GM12878 (cell line): ENCODE results near the gene FARS2. TPM values are rescaled to one million over a fixed set of nuclear protein-coding genes. Genes with fewer than 3 reads are reported as not detected.

Source experiments
- ATAC-seq: fragments of 200-7000 bp; cut with Tn5 transposase; 3 replicates; pipeline ENCODE4 v1.9.1; 2020; ENCODE audit warnings: mild to moderate bottlenecking, moderate library complexity
- BruUV-seq: library from RNA; stranded (reverse); fragments of 400-500 nt; replicated peaks from 2 replicates; lab custom pipeline; 2021; lab: Mats Ljungman, UMichigan
- CTCF ChIA-PET: fragments of 300-600 bp; sonication (Branson Sonifier 250); formaldehyde crosslinking; extraction: SDS; loops from one replicate; lab custom pipeline; 2021; ENCODE audit warnings: inconsistent platforms; lab: Yijun Ruan, JAX
- POLR2A ChIA-PET: fragments of 350-600 bp; formaldehyde crosslinking; extraction: SDS; loops from one replicate; lab custom pipeline; 2021; ENCODE audit warnings: inconsistent platforms; lab: Charles Lee
- RAD21 ChIA-PET: fragments of 300-600 bp; sonication (Branson Sonifier 250); formaldehyde crosslinking; loops from one replicate; lab custom pipeline; 2023; ENCODE audit warnings: antibody characterized with exemption; ENCODE audit not compliant: unreplicated experiment; lab: Charles Lee
- SMC1A ChIA-PET: fragments of 300-600 bp; sonication (Branson Sonifier 250); formaldehyde crosslinking; loops from one replicate; lab custom pipeline; 2023; ENCODE audit not compliant: unreplicated experiment, uncharacterized antibody; lab: Charles Lee
- DNase-seq: peaks from one replicate; pipeline ENCODE4 v3.0.0-alpha.2; 2011; ENCODE audit warnings: low read depth, low spot score
- FAIRE-seq: peaks from 3 replicates; lab custom pipeline; 2011; peaks lifted over from hg19 to GRCh38; lab: Jason Lieb, UNC
- H2AFZ ChIP-seq: 2 replicates; pipeline ENCODE4 v1.6.0; 2011; ENCODE audit warnings: low read depth, low read length, control low read depth; ENCODE audit not compliant: control insufficient read depth
- H3K27ac ChIP-seq: 2 replicates; pipeline ENCODE4 v1.5.1; 2011; ENCODE audit warnings: control low read depth; ENCODE audit not compliant: control insufficient read depth, insufficient read depth
- H3K27me3 ChIP-seq, 2 experiments: replicated peaks in 1 of 2; 2 replicates each; pipeline versions ENCODE4 v1.6.0 to v1.6.1; 2011; ENCODE audit warnings: low read length in 1 of 2; ENCODE audit not compliant: control insufficient read depth in 2 of 2, insufficient read depth in 2 of 2
- H3K36me3 ChIP-seq, 2 experiments: 2 replicates each; pipeline ENCODE4 v1.5.1; 2011; ENCODE audit warnings: low read length in 1 of 2; ENCODE audit not compliant: control insufficient read depth in 2 of 2, insufficient read depth in 2 of 2
- H3K4me1 ChIP-seq: 2 replicates; pipeline ENCODE4 v1.6.1; 2011; ENCODE audit warnings: mild to moderate bottlenecking, low read length, moderate library complexity, mixed read lengths; ENCODE audit not compliant: control insufficient read depth, insufficient read depth
- H3K4me2 ChIP-seq: 2 replicates; pipeline ENCODE4 v1.6.0; 2011; ENCODE audit warnings: control low read depth; ENCODE audit not compliant: control insufficient read depth, insufficient read depth
- H3K4me3 ChIP-seq: fragments of 200-600 bp; sonication (generic); 2 replicates; pipeline ENCODE4 v1.5.1; 2016
- H3K79me2 ChIP-seq: 2 replicates; pipeline ENCODE4 v1.6.0; 2011; ENCODE audit warnings: low read length; ENCODE audit not compliant: control insufficient read depth, insufficient read depth
- H3K9ac ChIP-seq: 2 replicates; pipeline ENCODE4 v1.8.0; 2011; ENCODE audit warnings: low read length, control low read depth, mixed read lengths; ENCODE audit not compliant: control insufficient read depth, insufficient read depth
- H3K9me3 ChIP-seq: replicated peaks from 3 replicates; pipeline ENCODE4 v1.5.1; 2011; ENCODE audit warnings: mild to moderate bottlenecking, low read length; ENCODE audit not compliant: control insufficient read depth, insufficient read depth
- H4K20me1 ChIP-seq: 2 replicates; pipeline ENCODE4 v1.6.0; 2011; ENCODE audit not compliant: control insufficient read depth, insufficient read depth
- CHD1 ChIP-seq: IDR thresholded peaks from 2 replicates; pipeline ENCODE4 v1.6.1; 2012; ENCODE audit warnings: low read depth, low read length, improper control_type of control experiment
- ETV6 ChIP-seq, 2 experiments: fragments of 450-650 bp in 1 of 2; IDR thresholded peaks in 1 of 2; conservative IDR thresholded peaks in 1 of 2; 2 replicates each; pipeline ENCODE4 v1.6.1; 2014; ENCODE audit warnings: antibody characterized with exemption in 1 of 2, borderline replicate concordance in 1 of 2, low read depth in 1 of 2, mild to moderate bottlenecking in 1 of 2, moderate library complexity in 1 of 2
- EZH2 ChIP-seq: IDR thresholded peaks from 2 replicates; pipeline ENCODE4 v1.6.1; 2012; ENCODE audit warnings: low read depth, mild to moderate bottlenecking, control low read depth, inconsistent platforms, low read length, borderline replicate concordance; ENCODE audit not compliant: control insufficient read depth
- HDAC2 ChIP-seq: fragments of 200-600 bp; sonication (generic); IDR thresholded peaks from 2 replicates; pipeline ENCODE4 v1.6.1; 2017
- JUNB ChIP-seq: IDR thresholded peaks from 2 replicates; pipeline ENCODE4 v1.6.1; 2016; ENCODE audit warnings: antibody characterized with exemption, mild to moderate bottlenecking
- MEF2B ChIP-seq: fragments of 450-650 bp; IDR thresholded peaks from 2 replicates; pipeline ENCODE4 v1.6.1; 2018; ENCODE audit warnings: mild to moderate bottlenecking, moderate library complexity; ENCODE audit not compliant: partially characterized antibody, poor library complexity, severe bottlenecking
- TAF1 ChIP-seq: IDR thresholded peaks from 2 replicates; pipeline ENCODE4 v1.6.1; 2011; ENCODE audit warnings: mild to moderate bottlenecking, low read depth, low read length, borderline replicate concordance
- WGBS: methylation state at CpG from one replicate; pipeline ENCODE4 v1.1.6; 2016; ENCODE audit warnings: low lambda C conversion rate; ENCODE audit not compliant: insufficient replicate concordance, insufficient coverage; ENCODE audit errors: missing lambda C conversion rate; 5-methylcytosine and 5-hydroxymethylcytosine counted together
- in situ Hi-C: fragments of 300-500 bp; cut with MboI; formaldehyde crosslinking; loops from 9 replicates; pipeline ENCODE4 v1.14.3; 2018; ENCODE audit warnings: mixed read lengths
- intact Hi-C: fragments of 100-400 bp; cut with micrococcal nuclease; formaldehyde crosslinking; loops from one replicate; pipeline ENCODE4 v1.14.2; 2022; ENCODE audit not compliant: unreplicated experiment
- polyA plus RNA-seq, 11 experiments: library from polyadenylated mRNA; depleted of rRNA in 4 of 11; unstranded in 6 of 11; stranded (reverse) in 5 of 11; fragments of >200 nt; fragmentation: Nextera tagmentation in 4 of 11; fragmentation: Illumina TruSeq in 1 of 11; extraction: Ambion mirVana in 4 of 11; extraction: Trizol in 1 of 11; gene quantifications; 1 replicate in 1 of 11; 2 replicates in 10 of 11; pipeline versions ENCODE4 v1.2.1 to v1.2.3, GENCODE V29; 2011 to 2016; ENCODE audit warnings: inconsistent platforms in 2 of 11, missing spikeins in 2 of 11, low read depth in 1 of 11
- total RNA-seq, 4 experiments: library from RNA; depleted of rRNA in 3 of 4; stranded (reverse); fragments of >200 nt in 3 of 4; fragmentation: Illumina TruSeq in 1 of 4; extraction: Trizol in 1 of 4; gene quantifications; 2 replicates each; pipeline versions ENCODE4 v1.2.1 to v1.2.3, GENCODE V29; 2013 to 2021
- TF ChIP-seq, protein P1 (sequence below): fragments of 450-650 bp; IDR thresholded peaks from 2 replicates; pipeline ENCODE4 v1.6.1; 2018; ENCODE audit warnings: mild to moderate bottlenecking, low read depth, moderate library complexity; ENCODE audit not compliant: partially characterized antibody
- TF ChIP-seq, protein P2 (sequence below): fragments of 450-650 bp; IDR thresholded peaks from 2 replicates; pipeline ENCODE4 v1.6.1; 2016; ENCODE audit warnings: mild to moderate bottlenecking
- TF ChIP-seq, protein P3 (sequence below): IDR thresholded peaks from 2 replicates; pipeline ENCODE4 v1.6.1; 2012; ENCODE audit warnings: mild to moderate bottlenecking, low read depth, low read length
- TF ChIP-seq, protein P4 (sequence below): fragments of 450-650 bp; IDR thresholded peaks from 2 replicates; pipeline ENCODE4 v1.6.1; 2017; ENCODE audit warnings: mild to moderate bottlenecking

FARS2 gene
- total and polyA plus RNA-seq, 10 of the 15 experiments (the other 5 are each of a cell fraction or from before 2014, with no cell fraction given) = 16.8 to 46.7 (median 25.6) TPM

DNA sequence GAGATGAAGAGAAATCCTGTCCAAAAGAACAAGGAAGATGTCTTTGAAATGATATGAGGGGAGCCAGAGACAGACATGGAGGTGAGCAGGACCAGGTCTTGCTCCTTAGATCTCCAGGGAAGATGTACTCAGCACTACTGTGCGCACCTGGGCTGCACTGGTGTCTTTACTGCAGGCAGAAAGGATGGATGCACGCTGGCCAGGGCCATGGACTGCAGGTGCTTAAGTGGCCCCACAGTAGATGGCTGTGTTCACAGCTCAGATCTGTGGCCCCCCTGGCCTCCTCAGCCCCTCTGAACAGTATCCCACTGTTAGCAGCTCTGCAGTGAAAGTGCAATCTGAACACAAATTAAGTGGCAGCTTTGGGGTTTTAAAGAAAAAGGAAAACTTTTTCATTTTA is 402.4 kb downstream of the FARS2 start:
- POLR2A ChIA-PET = no interaction called here
- CTCF ChIA-PET = no interaction called here
- no peak for DNase-seq
- Histone ChIP-seq H2AFZ (no peak overlapping the region), H3K4me2 (no peak overlapping the region), H3K9ac (no peak overlapping the region), H3K4me3 (no peak overlapping the region)
- 60% methylated on average over 2 of the region's 2 CpGs for WGBS
- no peak for FAIRE-seq
- no peak for TF ChIP-seq MEF2B
- no peak for TF ChIP-seq HDAC2
- TF ChIP-seq ETV6 (conservative IDR thresholded peaks at IDR 0.05 in 1 of 2, IDR thresholded peaks at IDR 0.05 in 1 of 2; ENCODE audit: borderline replicate concordance in 1 of 2, low read depth in 1 of 2) = no peak
- TF ChIP-seq, protein P1, sequence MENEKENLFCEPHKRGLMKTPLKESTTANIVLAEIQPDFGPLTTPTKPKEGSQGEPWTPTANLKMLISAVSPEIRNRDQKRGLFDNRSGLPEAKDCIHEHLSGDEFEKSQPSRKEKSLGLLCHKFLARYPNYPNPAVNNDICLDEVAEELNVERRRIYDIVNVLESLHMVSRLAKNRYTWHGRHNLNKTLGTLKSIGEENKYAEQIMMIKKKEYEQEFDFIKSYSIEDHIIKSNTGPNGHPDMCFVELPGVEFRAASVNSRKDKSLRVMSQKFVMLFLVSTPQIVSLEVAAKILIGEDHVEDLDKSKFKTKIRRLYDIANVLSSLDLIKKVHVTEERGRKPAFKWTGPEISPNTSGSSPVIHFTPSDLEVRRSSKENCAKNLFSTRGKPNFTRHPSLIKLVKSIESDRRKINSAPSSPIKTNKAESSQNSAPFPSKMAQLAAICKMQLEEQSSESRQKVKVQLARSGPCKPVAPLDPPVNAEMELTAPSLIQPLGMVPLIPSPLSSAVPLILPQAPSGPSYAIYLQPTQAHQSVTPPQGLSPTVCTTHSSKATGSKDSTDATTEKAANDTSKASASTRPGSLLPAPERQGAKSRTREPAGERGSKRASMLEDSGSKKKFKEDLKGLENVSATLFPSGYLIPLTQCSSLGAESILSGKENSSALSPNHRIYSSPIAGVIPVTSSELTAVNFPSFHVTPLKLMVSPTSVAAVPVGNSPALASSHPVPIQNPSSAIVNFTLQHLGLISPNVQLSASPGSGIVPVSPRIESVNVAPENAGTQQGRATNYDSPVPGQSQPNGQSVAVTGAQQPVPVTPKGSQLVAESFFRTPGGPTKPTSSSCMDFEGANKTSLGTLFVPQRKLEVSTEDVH = no peak
- TF ChIP-seq CHD1 = no peak
- TF ChIP-seq JUNB = no peak
- TF ChIP-seq, protein P2, sequence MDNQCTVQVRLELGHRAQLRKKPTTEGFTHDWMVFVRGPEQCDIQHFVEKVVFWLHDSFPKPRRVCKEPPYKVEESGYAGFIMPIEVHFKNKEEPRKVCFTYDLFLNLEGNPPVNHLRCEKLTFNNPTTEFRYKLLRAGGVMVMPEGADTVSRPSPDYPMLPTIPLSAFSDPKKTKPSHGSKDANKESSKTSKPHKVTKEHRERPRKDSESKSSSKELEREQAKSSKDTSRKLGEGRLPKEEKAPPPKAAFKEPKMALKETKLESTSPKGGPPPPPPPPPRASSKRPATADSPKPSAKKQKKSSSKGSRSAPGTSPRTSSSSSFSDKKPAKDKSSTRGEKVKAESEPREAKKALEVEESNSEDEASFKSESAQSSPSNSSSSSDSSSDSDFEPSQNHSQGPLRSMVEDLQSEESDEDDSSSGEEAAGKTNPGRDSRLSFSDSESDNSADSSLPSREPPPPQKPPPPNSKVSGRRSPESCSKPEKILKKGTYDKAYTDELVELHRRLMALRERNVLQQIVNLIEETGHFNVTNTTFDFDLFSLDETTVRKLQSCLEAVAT = no peak
- no peak for TF ChIP-seq EZH2
- TF ChIP-seq, protein P3, sequence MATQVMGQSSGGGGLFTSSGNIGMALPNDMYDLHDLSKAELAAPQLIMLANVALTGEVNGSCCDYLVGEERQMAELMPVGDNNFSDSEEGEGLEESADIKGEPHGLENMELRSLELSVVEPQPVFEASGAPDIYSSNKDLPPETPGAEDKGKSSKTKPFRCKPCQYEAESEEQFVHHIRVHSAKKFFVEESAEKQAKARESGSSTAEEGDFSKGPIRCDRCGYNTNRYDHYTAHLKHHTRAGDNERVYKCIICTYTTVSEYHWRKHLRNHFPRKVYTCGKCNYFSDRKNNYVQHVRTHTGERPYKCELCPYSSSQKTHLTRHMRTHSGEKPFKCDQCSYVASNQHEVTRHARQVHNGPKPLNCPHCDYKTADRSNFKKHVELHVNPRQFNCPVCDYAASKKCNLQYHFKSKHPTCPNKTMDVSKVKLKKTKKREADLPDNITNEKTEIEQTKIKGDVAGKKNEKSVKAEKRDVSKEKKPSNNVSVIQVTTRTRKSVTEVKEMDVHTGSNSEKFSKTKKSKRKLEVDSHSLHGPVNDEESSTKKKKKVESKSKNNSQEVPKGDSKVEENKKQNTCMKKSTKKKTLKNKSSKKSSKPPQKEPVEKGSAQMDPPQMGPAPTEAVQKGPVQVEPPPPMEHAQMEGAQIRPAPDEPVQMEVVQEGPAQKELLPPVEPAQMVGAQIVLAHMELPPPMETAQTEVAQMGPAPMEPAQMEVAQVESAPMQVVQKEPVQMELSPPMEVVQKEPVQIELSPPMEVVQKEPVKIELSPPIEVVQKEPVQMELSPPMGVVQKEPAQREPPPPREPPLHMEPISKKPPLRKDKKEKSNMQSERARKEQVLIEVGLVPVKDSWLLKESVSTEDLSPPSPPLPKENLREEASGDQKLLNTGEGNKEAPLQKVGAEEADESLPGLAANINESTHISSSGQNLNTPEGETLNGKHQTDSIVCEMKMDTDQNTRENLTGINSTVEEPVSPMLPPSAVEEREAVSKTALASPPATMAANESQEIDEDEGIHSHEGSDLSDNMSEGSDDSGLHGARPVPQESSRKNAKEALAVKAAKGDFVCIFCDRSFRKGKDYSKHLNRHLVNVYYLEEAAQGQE = no peak
- TF ChIP-seq, protein P4, sequence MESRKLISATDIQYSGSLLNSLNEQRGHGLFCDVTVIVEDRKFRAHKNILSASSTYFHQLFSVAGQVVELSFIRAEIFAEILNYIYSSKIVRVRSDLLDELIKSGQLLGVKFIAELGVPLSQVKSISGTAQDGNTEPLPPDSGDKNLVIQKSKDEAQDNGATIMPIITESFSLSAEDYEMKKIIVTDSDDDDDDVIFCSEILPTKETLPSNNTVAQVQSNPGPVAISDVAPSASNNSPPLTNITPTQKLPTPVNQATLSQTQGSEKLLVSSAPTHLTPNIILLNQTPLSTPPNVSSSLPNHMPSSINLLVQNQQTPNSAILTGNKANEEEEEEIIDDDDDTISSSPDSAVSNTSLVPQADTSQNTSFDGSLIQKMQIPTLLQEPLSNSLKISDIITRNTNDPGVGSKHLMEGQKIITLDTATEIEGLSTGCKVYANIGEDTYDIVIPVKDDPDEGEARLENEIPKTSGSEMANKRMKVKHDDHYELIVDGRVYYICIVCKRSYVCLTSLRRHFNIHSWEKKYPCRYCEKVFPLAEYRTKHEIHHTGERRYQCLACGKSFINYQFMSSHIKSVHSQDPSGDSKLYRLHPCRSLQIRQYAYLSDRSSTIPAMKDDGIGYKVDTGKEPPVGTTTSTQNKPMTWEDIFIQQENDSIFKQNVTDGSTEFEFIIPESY = no peak
- no peak for TF ChIP-seq TAF1
- TF ChIP-seq, all 136 proteins: peak for 0
- H3K27ac ChIP-seq = no peak overlapping the region
- no peaks in the 10 kb centered on the region for H3K9me3 ChIP-seq
- in situ Hi-C loops (no loop called here), intact Hi-C loops (no loop called here)
- ChIA-PET SMC1A (no interaction called here), RAD21 (no interaction called here)
- no peaks in the 10 kb centered on the region for H3K79me2 ChIP-seq
- BruUV-seq = no TSS peak
- ATAC-seq = no peak
- H3K4me1 ChIP-seq = 0 out of 2 replicates have a peak, but pooled peaks cover 3% of the 10 kb centered on the region
- H3K36me3 ChIP-seq = no peaks in the 10 kb centered on the region
- H4K20me1 ChIP-seq = no peaks in the 10 kb centered on the region
- H3K27me3 ChIP-seq = no peaks in the 10 kb centered on the region
